ENCODE data around the gene PHACTR3.
A peak's percentile ranks its signal among the peaks of the same experiment; 100 is the strongest.

Gene PHACTR3

DNA sequence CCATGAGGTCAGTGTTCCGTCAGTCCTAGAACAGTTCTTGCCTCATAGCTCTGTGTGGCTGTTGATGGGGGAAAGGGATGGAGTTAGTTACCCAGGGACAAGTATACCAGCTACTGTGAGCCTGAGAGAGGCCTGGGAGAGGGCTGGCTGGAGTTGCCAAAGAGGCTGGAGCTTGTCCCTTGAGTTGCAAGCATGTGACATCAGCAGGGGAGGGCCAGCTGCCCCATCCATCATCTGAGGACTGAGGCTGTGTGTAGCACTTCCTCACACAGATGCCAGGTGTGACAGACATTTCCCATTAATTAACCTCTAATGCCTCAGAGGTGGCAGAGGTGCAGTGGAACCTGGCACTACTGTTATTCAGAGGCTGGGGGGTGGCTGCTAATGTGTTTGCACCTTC, 131.6 kb downstream of the PHACTR3 start:
- Histone ChIP-seq H3K36me3 (ENCODE audit: low read depth) (no peaks in the 10 kb centered on the region), H3K27me3 (ENCODE audit: insufficient read depth, poor library complexity, severe bottlenecking) (peaks cover 94% of the 10 kb centered on the region), H3K4me1 (ENCODE audit: insufficient read depth, poor library complexity, severe bottlenecking) (no peaks in the 10 kb centered on the region), H3K9me3 (ENCODE audit: severe bottlenecking) (no peaks in the 10 kb centered on the region), H3K4me3 (ENCODE audit: severe bottlenecking) (no peak overlapping the region), H3K27ac (ENCODE audit: poor library complexity, severe bottlenecking) (no peak overlapping the region)
- TF ChIP-seq, protein P1, sequence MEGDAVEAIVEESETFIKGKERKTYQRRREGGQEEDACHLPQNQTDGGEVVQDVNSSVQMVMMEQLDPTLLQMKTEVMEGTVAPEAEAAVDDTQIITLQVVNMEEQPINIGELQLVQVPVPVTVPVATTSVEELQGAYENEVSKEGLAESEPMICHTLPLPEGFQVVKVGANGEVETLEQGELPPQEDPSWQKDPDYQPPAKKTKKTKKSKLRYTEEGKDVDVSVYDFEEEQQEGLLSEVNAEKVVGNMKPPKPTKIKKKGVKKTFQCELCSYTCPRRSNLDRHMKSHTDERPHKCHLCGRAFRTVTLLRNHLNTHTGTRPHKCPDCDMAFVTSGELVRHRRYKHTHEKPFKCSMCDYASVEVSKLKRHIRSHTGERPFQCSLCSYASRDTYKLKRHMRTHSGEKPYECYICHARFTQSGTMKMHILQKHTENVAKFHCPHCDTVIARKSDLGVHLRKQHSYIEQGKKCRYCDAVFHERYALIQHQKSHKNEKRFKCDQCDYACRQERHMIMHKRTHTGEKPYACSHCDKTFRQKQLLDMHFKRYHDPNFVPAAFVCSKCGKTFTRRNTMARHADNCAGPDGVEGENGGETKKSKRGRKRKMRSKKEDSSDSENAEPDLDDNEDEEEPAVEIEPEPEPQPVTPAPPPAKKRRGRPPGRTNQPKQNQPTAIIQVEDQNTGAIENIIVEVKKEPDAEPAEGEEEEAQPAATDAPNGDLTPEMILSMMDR (IDR thresholded peaks at IDR 0.05; ENCODE audit: poor library complexity, severe bottlenecking), result no peak
- DNase-seq (ENCODE audit: low spot score) (peak; percentile 62), ATAC-seq (ENCODE audit: low read depth) (no peak)

DNA sequence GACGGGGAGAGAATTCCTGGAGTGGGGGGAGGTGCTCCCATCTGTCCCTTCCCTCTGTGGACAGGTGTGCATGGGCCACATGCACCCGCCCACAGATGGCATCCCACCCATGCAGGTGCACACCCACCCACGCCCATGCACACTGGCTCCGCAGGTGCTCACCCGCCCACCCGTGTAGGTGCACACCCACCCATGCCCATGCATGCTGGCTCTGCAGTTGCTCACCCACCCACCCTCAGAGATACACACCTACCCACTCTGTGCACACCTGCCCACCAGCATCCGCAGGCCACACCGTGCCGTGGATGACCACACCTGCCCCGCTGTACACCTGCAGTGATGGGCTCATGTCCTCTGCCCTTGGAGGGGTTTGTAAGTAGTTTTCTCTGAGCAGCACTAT, 132.0 kb downstream of the PHACTR3 start:
- DNase-seq (ENCODE audit: low spot score), result peak; percentile 78
- Histone ChIP-seq H3K27ac (ENCODE audit: poor library complexity, severe bottlenecking) (no peak overlapping the region), H3K36me3 (ENCODE audit: low read depth) (no peaks in the 10 kb centered on the region), H3K27me3 (ENCODE audit: insufficient read depth, poor library complexity, severe bottlenecking) (peaks cover 92% of the 10 kb centered on the region), H3K4me1 (ENCODE audit: insufficient read depth, poor library complexity, severe bottlenecking) (no peaks in the 10 kb centered on the region), H3K9me3 (ENCODE audit: severe bottlenecking) (no peaks in the 10 kb centered on the region), H3K4me3 (ENCODE audit: severe bottlenecking) (no peak overlapping the region)
- no peak for ATAC-seq (ENCODE audit: low read depth)
- TF ChIP-seq, protein P1 (IDR thresholded peaks at IDR 0.05; ENCODE audit: poor library complexity, severe bottlenecking), result no peak

DNA sequence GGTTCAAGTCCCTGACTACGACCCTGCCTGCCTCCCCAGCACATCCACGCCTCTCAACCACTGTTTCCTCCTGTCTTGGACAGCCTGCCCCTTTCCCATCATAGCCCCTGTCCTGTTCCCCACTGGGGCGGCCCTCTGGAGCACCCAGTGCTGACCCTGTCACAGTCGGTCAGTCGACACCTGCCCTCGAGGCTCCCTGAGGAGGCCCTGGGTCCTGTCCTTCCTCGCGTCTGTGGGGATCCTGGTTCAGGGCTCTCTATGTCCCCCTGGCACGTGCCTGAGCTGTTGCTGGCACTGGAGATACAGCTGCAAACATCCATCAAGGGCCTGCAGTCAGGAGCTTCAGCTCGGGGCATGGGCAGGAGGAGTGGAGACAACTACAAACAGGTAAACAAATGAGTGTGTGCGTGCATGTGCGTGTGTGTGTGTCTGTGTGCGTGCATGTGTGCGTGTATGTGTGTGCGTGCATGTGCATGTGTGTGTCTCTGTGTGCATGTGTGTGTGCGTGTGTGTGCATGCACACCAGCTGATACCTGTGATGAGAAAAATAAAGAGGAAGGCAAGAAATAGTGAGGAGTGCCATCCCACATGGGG, 132.8 kb downstream of the PHACTR3 start:
- TF ChIP-seq, protein P1 (IDR thresholded peaks at IDR 0.05; ENCODE audit: poor library complexity, severe bottlenecking), result no peak
- Histone ChIP-seq H3K36me3 (ENCODE audit: low read depth) (no peaks in the 10 kb centered on the region), H3K4me1 (ENCODE audit: insufficient read depth, poor library complexity, severe bottlenecking) (no peaks in the 10 kb centered on the region), H3K9me3 (ENCODE audit: severe bottlenecking) (no peaks in the 10 kb centered on the region), H3K4me3 (ENCODE audit: severe bottlenecking) (no peak overlapping the region), H3K27ac (ENCODE audit: poor library complexity, severe bottlenecking) (no peak overlapping the region), H3K27me3 (ENCODE audit: insufficient read depth, poor library complexity, severe bottlenecking) (peaks cover 91% of the 10 kb centered on the region)
- DNase-seq (ENCODE audit: low spot score) (peak; percentile 83), ATAC-seq (ENCODE audit: low read depth) (0 out of 3 replicates have a peak, but pooled peaks have one; percentile 9)

DNA sequence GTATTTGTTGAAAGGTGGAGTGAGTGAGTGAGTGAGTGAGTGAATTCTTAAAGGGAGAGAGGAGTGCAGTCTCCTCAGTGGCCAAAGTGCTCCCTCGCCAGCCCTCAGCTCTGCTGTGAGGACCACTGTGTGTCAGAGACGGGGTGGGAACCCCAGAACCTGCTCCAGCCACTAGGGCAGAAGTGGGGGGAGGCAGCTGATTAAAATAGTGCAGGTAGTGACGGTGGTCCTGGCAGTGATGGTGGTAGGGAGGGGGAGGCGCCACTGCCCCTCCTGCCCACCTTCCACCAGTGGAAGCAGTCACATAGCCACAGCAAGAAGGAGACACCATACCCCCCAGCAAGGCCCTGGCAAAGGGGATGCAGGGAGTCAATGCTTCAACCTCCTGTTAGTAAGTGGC, 133.5 kb downstream of the PHACTR3 start:
- Histone ChIP-seq H3K4me3 (ENCODE audit: severe bottlenecking) (no peak overlapping the region), H3K36me3 (ENCODE audit: low read depth) (no peaks in the 10 kb centered on the region), H3K27me3 (ENCODE audit: insufficient read depth, poor library complexity, severe bottlenecking) (peaks cover 89% of the 10 kb centered on the region), H3K27ac (ENCODE audit: poor library complexity, severe bottlenecking) (no peak overlapping the region), H3K9me3 (ENCODE audit: severe bottlenecking) (no peaks in the 10 kb centered on the region), H3K4me1 (ENCODE audit: insufficient read depth, poor library complexity, severe bottlenecking) (no peaks in the 10 kb centered on the region)
- TF ChIP-seq, protein P1 (IDR thresholded peaks at IDR 0.05; ENCODE audit: poor library complexity, severe bottlenecking), result no peak
- DNase-seq (ENCODE audit: low spot score), result peak; percentile 72
- ATAC-seq (ENCODE audit: low read depth), result no peak

DNA sequence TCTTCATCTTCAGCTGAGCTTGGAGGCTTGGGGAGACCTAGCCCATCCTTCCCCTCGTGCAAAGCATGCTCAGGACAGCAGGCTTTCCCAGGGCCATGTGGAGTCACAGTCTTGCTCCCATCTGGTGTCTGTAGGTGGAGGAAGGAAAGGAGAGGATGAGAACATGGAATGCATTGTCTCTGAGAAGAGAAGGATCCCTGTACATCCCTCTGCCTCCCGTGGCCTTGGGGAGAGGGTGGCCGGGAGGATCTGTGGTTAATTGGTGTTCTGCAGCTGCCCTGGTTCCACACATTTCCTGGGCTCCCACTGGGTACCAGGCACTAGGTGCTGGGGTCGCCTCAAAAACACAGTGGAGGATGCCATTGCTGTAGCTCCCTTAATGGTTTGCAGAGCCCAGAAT, 134.5 kb downstream of the PHACTR3 start:
- Histone ChIP-seq H3K36me3 (ENCODE audit: low read depth) (no peaks in the 10 kb centered on the region), H3K4me3 (ENCODE audit: severe bottlenecking) (no peak overlapping the region), H3K4me1 (ENCODE audit: insufficient read depth, poor library complexity, severe bottlenecking) (no peaks in the 10 kb centered on the region), H3K27me3 (ENCODE audit: insufficient read depth, poor library complexity, severe bottlenecking) (peaks cover 79% of the 10 kb centered on the region), H3K27ac (ENCODE audit: poor library complexity, severe bottlenecking) (no peak overlapping the region), H3K9me3 (ENCODE audit: severe bottlenecking) (no peaks in the 10 kb centered on the region)
- TF ChIP-seq, protein P1 (IDR thresholded peaks at IDR 0.05; ENCODE audit: poor library complexity, severe bottlenecking), result no peak
- ATAC-seq (ENCODE audit: low read depth), result no peak
- DNase-seq (ENCODE audit: low spot score), result peak; percentile 64
